ENCODE data around the gene KCNT1.

KCNT1 gene

DNA sequence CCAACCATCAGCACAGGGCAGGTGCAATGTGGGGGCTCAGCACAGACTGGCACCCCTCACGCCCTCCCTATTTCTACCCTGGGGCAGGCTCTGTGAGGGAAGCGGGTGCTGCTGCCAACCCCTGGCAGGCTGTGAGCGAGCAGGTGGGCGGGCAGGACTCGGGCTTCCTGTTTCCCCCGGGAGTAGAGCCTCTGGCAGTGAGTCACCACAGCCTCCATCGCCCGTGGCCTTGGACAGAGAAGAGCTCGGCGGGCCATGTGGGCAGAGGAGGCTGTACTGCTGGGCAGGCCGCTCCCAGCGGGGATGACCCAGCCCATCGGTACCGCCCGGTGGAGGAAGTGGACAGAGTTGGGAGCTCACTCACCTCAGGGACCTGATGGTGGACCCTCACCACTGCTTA, 16.6 kb downstream of the KCNT1 start:
- Histone ChIP-seq H3K27me3 (ENCODE audit: low read depth, low read length) (no peaks in the 10 kb centered on the region), H3K79me2 (ENCODE audit: low read length) (no peaks in the 10 kb centered on the region), H3K4me2 (ENCODE audit: low read length) (no peak overlapping the region), H3K4me3 (ENCODE audit: low read length) (no peak overlapping the region), H4K20me1 (ENCODE audit: insufficient read depth, low read length) (no peaks in the 10 kb centered on the region), H2AFZ (ENCODE audit: low read depth, low read length) (no peak overlapping the region), H3K9me3 (ENCODE audit: insufficient read depth, low read length) (no peaks in the 10 kb centered on the region), H3K27ac (ENCODE audit: low read length) (no peak overlapping the region), H3K36me3 (replicated peaks; ENCODE audit: low read depth, low read length) (no peaks in the 10 kb centered on the region), H3K9ac (ENCODE audit: low read length) (no peak overlapping the region), H3K4me1 (ENCODE audit: low read length) (no peaks in the 10 kb centered on the region)
- TF ChIP-seq EZH2phosphoT487 (IDR thresholded peaks at IDR 0.05; ENCODE audit: low read depth) (no peak), CTCF (IDR thresholded peaks at IDR 0.05; ENCODE audit: low read depth, low read length) (no peak)

DNA sequence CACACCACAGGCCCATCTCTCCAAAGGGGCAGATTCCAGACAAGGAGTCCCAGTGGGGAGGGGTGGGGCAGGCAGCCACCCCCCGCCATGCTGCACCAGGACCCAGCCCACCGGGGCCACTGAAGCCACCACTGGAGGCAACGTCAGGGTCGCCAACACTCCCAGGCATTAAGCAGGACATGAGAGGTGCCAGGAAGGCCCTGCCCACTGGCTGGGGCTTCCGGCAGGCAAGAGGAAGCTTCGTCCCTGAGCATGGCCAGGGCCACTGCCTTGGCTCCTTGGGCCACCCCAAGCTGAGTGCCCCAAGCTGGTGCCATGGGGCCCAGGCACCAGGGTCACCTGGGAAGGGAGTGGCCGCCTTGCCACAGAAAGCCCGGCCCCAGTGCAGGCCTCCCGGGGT, 17.5 kb downstream of the KCNT1 start:
- H4K20me1 ChIP-seq (ENCODE audit: insufficient read depth, low read length), result no peaks in the 10 kb centered on the region
- no peak overlapping the region for H3K27ac ChIP-seq (ENCODE audit: low read length)
- no peak overlapping the region for H3K4me3 ChIP-seq (ENCODE audit: low read length)
- no peak for TF ChIP-seq CTCF (IDR thresholded peaks at IDR 0.05; ENCODE audit: low read depth, low read length)
- no peak for TF ChIP-seq EZH2phosphoT487 (IDR thresholded peaks at IDR 0.05; ENCODE audit: low read depth)
- no peaks in the 10 kb centered on the region for H3K79me2 ChIP-seq (ENCODE audit: low read length)
- no peaks in the 10 kb centered on the region for H3K9me3 ChIP-seq (ENCODE audit: insufficient read depth, low read length)
- no peak overlapping the region for H3K9ac ChIP-seq (ENCODE audit: low read length)
- no peaks in the 10 kb centered on the region for H3K27me3 ChIP-seq (ENCODE audit: low read depth, low read length)
- H2AFZ ChIP-seq (ENCODE audit: low read depth, low read length), result no peak overlapping the region
- no peaks in the 10 kb centered on the region for H3K36me3 ChIP-seq (replicated peaks; ENCODE audit: low read depth, low read length)
- no peak overlapping the region for H3K4me2 ChIP-seq (ENCODE audit: low read length)
- no peaks in the 10 kb centered on the region for H3K4me1 ChIP-seq (ENCODE audit: low read length)

DNA sequence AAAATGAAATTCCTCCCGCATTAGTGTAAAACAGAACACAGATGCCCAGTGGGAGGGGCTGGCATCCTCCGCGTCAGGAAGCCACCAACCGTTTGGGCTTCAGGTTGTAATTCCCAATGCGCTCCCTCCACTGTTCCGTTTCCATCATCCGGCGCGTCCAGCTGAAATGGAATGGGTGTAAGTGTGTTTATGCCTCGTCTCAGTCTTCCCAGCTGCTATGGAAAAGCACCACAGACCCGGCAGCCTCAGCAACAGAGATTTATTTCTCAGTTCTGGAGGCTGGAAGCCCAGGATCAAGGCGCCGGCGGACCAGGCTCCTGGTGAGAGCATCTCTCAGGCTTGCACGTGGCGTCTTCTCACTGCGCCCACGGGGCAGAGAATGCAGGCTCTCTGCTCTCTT, 20.4 kb downstream of the KCNT1 start:
- H3K4me1 ChIP-seq (ENCODE audit: low read length), result no peaks in the 10 kb centered on the region

DNA sequence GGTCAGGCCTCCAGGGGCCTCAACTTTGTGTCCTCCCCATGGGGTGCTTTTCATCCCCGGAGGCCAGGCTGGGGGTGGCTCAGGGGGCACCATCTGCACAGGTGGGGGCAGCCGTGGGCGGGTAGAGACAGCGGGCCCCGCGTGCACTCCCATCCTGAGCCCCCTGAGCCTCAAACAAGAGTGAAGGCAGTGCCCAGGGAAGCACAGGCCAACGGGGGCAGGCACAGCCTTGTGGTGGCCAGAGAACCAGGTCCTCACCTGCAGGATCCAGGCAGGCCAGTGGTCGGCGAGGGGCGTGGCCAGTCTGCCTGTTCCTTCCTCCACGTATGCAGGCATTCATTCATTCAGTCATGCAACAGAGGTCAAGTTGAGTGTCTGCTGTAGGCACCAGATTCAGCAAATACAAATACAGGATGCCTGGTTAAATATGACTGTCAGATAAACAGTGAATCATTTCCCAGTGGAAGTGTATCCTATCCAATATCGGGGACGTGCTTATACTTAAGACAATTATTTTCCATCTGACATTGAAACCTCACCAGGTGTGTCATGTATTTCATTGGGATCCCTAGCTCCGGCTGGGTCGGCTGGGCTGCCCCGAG, 22.3 kb downstream of the KCNT1 start:
- no peak for TF ChIP-seq EZH2phosphoT487 (IDR thresholded peaks at IDR 0.05; ENCODE audit: low read depth)
- no peak for TF ChIP-seq CTCF (IDR thresholded peaks at IDR 0.05; ENCODE audit: low read depth, low read length)
- no peaks in the 10 kb centered on the region for H4K20me1 ChIP-seq (ENCODE audit: insufficient read depth, low read length)

More for the DNA sequence above, 20.4 kb downstream of the KCNT1 start:
- Histone ChIP-seq H3K36me3 (replicated peaks; ENCODE audit: low read depth, low read length) (no peaks in the 10 kb centered on the region), H3K27ac (ENCODE audit: low read length) (no peak overlapping the region), H4K20me1 (ENCODE audit: insufficient read depth, low read length) (no peaks in the 10 kb centered on the region), H3K9ac (ENCODE audit: low read length) (no peak overlapping the region), H3K9me3 (ENCODE audit: insufficient read depth, low read length) (no peaks in the 10 kb centered on the region), H3K4me2 (ENCODE audit: low read length) (no peak overlapping the region), H3K27me3 (ENCODE audit: low read depth, low read length) (no peaks in the 10 kb centered on the region), H2AFZ (ENCODE audit: low read depth, low read length) (no peak overlapping the region), H3K79me2 (ENCODE audit: low read length) (no peaks in the 10 kb centered on the region), H3K4me3 (ENCODE audit: low read length) (no peak overlapping the region)
- TF ChIP-seq CTCF (IDR thresholded peaks at IDR 0.05; ENCODE audit: low read depth, low read length), result no peak
- no peak for TF ChIP-seq EZH2phosphoT487 (IDR thresholded peaks at IDR 0.05; ENCODE audit: low read depth)

More for the DNA sequence above, 22.3 kb downstream of the KCNT1 start:
- H3K27ac ChIP-seq (ENCODE audit: low read length), result no peak overlapping the region
- H3K9me3 ChIP-seq (ENCODE audit: insufficient read depth, low read length), result no peaks in the 10 kb centered on the region
- H3K4me2 ChIP-seq (ENCODE audit: low read length), result no peak overlapping the region
- no peaks in the 10 kb centered on the region for H3K27me3 ChIP-seq (ENCODE audit: low read depth, low read length)
- H3K4me3 ChIP-seq (ENCODE audit: low read length), result no peak overlapping the region
- no peaks in the 10 kb centered on the region for H3K36me3 ChIP-seq (replicated peaks; ENCODE audit: low read depth, low read length)
- no peak overlapping the region for H3K9ac ChIP-seq (ENCODE audit: low read length)
- H3K4me1 ChIP-seq (ENCODE audit: low read length), result no peaks in the 10 kb centered on the region
- no peak overlapping the region for H2AFZ ChIP-seq (ENCODE audit: low read depth, low read length)
- no peaks in the 10 kb centered on the region for H3K79me2 ChIP-seq (ENCODE audit: low read length)

Data from OCI-LY3 (cell line).